ENCODE data around the gene RTN4RL2.
A peak's percentile ranks its signal among the peaks of the same experiment; 100 is the strongest.

RTN4RL2 gene

DNA sequence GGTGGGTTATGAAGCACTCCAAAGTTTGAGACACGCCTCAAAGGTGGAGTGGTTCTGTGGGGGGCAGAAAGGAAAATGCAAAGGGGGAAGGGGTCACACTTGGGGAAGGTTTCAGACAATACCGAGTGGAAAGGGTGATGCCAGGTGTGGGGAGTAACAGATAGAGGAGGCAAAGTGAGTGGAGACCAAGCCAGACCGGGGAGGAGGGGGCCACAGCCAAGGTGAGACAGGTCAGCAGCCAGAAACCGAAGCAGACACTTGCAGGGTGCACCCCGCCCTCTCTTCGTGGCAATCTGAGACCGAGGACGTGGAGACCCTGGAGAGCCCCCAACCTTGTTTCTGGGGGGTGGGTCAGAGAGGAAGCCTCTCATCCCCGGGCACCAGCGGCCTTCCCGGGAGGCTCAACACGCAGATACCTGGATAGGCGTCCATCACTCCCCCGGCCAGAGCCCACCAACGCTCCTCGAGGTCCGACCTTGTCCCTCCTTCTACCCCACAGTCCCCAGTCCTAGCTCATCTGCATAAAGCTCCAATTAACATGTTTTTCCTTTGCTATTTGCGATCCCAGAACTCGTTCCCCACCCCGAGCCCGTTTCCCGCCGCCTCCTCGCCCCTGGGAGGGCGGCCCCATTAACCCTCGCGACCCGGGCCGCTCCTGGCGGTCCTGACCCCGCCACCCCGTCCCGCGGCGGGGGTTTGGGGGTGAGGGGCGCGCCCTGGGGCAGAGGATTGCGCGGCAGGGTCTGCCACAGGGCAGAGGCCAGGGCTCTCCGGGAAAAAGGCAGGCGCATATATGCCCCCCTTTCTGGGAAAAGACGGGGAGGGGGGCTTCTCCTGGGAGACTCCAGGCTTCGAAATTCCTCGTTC lies 21.8 kb downstream of the RTN4RL2 start:
- DNase-seq = no peak

DNA sequence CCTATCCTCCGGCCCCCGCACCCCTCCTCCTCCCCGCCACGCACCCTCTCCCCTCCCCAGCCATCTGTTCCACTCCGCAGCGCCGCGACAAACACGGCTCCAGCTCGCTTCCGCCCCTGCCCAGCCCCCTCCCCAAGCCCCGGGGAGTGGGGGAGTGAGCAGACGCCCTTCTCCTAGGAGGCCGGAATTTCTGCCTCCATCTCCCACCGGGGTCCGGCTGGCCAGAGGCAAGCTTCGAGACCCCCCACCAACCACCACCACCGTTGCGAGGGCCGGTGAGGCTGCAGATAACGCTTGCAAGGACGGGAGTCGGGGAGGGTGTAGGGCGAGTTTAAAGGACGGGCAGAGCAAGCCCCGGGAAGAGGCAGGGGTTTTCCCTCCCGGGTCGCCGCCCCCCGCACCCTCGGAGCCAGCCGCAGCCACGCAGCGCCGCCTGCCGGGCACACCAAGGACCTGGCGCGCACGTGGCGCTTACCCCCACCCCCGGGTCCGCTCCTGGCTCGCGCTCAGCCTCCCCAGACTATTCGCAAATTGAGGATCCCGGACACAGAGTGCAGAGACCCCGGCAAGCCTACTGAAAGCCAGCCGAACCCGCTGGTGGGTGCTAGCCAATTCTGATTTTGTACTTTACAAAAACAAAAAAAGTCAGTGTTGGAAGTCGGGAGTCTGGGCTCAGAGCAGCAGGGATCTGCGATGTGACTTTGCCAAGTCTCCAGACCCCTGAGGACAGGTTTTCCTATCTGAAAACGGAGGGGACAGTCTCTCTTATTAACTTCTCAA lies 22.6 kb downstream of the RTN4RL2 start:
- DNase-seq = no peak

DNA sequence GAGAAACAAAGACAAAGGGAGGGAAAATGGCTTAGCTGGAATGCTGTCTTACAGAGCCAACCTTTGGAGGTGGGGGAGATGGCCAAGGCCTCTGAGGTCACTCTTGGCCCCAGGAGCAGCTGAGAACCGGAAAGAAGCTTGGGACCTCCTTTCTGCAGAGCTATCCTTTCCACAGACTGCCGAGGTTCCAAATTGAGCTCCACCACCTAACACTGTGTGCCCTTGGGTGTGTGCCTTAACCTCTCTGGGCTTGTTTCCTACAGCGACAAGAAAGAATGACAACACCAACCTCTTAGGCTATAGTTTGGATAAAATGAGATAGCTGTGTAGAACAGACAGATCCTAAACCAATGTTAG lies 23.2 kb downstream of the RTN4RL2 start:
- no peak for DNase-seq

DNA sequence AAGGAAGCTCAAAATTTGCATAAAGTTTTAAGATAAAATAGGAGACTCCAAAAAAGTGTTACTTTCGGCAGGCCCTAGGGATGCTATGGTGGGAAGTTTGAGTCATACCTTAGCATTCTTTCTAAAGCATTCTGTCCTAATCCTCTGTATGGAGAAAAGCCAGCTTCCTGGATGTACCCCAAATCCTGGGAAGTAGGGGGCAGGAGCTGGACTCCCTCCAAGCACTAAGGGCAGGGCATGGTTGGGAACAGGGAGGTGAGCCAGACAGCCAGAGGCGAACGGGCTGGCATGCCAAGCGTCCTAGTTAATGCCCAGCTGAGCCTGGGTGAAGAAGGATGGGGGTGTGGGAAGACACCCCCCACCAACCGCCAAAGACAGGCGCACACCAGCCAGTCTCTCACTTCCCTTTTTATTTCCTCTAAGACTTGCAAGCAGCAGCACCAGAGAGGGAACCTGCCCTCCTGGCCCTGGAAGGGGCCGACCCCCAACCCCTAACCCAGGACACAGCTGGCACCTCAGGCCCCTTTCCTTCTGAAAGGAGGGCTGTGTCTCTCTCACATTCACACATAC lies 23.9 kb downstream of the RTN4RL2 start:
- no peak for DNase-seq

DNA sequence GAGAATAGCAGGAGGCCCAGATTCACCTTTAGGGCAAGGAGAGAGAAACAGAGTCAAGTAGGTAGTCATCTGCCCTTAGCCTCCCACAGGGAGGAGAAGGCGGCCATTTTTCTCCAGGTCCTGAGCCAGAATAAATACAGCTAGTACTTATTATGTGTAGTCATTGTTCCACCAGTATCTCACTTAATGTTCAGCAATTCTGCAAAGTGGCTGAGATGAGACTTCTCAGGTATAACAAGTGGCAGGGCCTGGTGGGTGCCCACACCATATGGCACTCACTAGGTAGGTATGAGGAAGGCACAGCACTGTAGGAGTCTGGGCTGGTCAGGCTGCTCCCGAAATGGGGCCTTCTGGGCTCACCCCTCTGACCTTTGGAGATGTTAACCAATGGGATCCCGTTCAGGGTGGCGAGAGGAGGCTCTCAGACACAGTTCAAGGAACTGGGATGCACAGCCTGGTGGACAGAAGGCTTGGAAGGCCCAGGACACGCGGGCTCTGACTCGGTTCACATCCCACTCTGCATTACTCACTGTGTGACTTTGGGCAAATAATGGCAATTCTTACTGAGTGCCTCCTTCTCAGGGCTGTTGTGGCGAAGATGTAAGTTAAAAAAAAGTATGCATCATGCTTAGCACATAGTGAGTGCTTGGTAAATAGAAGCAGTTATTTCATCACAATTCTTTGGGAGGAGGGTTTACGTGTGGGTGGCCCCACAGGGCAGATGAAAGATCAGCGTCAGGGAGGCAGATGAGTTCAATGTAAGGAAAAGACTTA lies 25.1 kb downstream of the RTN4RL2 start:
- no peak for DNase-seq

DNA sequence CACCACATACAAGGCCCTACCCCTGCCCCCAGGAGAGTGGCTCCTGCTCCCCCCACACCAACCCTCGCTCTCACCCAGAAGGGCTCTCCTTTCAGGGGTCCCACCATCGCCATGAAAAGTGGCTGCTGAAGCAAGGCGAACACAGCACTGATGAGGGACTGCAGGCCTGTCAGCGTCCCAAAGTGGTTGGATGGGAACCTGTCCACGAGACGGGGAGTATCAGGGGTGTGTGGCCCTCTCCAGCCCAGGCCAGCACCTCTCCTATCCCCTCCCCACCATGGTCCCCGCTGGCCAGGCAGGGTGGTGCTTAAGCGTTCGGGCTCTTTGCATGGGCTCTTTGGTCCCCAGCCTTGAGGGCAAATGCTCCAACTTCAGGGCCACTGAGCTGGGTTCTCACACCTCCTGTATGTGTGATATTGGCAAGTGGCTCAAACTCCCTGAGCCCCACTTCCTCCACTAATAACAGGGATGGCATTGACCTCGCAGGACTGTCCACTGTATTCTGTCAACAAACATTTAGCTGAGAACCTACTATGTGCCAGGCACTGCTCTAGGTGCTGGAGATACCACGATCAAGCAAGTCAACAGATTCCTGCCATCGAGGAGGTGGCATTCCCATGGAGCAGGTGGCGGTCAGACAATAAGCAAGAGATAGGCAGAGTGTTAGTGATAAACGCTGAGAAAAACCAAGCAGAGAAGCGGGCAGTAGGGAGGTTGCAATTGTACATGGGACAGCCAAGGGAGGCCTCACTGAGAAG lies 26.9 kb downstream of the RTN4RL2 start:
- no peak for DNase-seq

DNA sequence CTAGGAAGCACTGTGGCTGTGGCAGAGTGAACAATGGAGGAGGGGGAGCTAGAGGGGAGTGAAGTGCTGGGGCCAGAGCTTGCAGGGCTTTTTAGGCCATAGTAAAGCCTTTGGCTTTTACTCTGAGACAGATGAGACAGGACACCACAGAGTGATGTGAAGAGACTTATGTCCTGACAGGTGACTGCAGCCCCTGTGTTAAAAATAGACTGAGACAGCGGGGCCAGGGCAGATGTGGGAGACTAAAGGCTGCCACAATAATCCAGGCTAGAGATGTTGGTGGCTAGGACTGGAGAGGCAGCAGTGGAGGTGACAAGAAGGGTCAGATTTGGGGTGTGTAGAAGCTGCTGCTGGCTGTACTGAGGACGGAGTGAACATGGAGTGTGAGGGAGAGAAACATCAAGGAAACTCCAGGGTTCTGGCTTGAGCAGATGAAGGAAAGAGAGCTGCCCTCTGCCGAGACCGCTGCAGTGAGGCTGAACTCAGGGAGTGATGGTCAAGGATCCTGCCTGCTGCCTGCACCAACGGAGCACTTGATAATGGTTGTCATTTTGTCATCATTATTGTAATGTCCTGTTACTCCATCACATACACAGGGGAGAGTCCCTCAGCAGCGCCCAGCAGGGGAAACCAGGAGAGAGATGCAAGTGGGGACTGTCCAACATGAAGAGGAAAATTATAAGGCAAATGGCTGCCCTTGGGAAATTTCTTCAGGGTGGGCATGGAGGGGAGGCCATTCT lies 27.8 kb downstream of the RTN4RL2 start:
- no peak for DNase-seq

DNA sequence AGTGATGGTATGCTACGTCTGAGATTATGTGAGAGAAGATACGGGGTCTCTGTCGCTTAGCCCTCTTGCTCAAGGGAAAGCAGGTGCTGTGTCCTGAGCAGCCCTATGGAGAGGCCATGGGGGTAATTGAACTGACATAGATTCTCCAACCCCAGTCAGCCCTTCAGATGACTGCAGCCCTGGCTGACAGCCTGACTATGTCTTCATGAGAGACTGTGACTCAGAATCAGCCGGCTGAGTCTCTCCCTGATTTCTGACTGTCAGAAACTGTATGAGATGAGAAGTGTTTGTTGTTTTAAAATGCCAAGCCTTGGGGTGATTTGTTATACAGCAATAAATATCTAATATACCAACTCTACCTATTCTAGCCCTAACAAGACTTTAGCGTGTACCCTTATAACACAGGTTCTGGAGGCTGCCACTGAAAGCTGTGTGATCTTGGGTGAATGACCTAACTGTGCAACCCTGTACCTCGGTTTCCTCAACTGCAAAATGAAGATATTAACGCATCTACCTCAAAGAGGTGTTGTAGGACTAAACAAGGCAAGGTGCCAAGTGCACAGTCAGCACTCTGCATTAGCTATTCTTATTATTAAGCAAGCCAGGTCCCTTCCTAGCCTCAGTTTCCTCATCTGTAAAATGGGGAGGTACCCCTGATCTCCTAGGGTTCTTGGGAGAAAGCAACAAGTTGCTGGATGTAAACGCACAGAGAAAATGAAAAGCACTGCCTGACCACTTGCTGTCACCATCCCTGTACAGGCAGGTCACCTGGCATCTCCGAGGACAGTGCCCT lies 30.3 kb downstream of the RTN4RL2 start:
- DNase-seq = no peak

DNA sequence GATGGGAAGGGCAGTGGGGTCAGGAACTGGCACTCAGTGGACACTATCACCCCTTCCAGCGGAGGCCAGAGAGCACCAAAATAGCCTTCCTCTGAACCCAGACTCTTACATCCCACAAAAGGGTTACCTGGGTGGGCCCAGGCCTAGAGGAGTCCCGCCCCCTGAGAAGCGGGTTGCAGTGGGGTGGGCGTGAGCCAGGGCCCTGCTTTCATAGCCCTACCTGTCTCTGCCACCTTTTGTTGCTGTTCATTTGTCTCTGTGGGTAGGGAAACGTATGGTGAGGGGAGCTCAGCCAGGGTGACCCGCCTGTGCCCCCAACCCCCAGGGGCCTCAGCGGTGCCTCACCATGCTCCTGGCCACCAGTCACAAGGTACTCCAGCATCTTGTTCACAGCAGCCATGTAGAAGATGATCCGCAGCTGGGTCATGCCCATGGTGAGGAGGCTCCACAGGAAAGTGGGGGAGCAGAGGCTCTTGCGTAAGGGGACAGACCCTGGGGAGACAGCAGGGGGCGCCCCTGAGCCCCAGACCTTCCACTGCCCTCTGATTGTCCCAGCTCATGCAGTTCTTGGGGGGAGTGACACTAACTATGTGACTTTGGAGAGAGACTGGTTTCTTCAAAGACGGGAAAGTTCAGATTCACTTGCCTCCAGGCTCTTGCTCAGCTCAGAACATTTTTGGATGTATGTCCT lies 31.2 kb downstream of the RTN4RL2 start:
- DNase-seq = no peak

DNA sequence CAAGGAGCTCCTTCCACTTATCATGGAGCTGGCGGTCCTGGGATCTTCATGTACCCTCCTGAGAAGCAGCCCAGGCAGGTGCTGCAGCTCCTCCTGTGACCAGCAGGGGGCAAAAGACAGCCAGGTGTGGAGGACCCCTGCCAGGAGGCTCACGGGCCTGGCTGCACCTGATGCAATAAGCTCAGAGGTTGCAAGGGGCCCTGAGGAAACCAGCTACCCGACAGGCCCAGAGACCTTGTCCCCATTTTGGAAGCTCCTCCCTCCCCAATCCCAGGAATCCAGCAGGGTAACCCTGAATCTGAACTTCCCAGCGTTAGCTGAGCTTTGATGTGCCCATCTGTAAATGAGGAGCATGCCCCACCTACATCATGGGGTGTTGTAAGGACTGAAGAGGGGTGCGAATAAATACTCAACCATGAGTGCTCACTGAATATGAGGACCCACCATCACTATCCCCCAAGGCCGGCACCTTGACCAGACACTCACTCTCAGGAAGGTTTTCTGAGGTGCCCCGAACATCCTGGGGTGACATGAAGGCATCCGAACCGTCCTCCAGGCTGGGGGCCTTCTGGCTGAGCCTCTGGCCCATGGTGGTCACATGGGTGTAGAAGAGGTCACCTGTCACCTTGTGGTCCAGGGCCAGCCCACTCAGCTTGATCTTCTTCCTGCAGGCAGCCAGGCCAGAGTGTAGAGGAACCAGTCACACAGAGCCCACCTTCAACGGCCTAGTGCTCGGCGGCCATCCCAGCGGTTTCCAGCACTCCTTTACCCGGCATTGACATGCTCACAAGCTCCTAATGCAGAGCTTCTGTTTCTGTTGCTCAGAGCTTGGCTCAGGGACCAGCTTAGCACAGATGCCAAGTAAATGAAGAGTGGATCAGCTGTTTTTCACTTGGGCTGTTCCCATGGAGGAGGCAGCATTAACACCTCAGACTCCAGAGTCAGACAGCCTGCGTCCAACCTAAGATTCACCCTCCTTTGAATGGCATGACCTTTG lies 33.5 kb downstream of the RTN4RL2 start:
- DNase-seq = peak in 1 of 2 experiments; percentile 28

DNA sequence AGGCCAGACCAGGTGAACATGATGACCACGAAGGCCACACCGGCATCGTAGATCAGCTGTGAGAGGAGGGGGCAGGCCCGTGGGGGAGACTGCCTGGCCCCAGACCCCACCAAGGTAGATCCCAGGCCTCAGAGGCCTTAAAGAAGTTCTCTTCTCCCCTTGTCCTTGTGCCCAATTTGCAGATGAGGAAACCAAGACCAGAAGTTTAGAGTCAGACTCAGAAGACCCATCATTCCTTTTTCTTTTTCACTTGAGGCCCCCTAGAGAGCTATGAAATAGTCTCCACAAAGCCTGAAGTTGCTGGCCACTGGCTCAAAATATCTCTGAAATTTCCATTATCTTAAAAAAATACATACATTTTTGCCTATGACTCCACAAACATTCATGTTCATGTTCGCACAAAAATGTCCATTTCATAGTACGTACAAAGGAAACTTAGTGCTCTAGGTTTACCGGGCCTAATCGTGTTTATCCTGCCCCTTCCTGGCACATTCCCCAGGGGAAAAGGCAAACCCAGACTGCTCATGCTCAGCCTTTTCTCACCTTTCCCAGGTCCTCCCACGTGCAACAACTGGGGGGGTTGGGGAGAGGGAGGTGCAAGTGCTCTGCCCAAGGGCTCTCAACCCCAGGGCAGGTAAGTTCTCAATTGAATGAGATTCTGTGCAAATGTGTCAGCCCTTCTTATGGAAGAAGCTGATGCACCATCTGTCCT lies 35.9 kb downstream of the RTN4RL2 start:
- no peak for DNase-seq

DNA sequence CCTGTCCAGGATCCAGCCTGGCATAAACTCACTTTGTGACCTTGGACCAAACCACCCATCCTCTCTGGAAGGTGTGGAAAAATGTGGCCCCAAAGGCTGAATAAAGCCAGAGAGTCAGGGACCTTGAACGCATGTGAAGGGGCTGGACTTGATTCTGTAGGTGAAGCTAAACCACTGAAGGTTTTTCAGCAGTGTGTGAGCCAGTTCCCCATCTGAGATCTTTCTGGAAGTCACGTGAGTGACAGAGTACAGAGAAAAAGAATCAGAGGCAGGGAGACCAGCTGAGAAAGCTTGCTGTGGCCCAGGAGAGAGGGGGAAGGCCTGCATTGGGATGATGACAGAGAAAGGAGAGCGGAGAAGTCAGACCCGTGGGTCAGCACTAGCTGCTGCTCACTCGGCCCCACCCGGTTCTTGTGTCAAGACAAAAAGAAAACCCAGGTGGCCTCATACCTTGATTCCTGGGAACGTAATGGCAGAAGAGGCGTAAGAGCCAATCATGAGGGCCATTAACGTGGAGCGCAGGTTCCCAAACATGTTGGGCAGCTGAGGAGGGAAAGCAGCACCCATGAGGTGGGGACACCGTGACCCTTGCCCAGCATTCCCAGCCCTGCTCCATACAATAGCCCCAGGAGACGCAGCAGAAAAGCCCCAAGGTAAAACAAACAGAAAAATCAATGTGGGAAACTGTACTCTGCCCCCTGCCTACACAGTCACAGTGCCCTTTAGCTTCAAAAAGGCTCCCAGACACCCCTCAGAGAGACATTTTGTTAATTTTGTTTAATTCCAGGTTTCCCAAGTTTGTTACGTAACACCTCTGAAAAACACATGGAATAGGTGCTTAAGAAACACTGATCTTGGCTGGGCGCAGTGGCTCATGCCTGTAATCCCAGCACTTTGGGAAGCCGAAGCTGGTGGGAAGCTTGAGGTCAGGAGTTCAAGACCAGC lies 37.2 kb downstream of the RTN4RL2 start:
- DNase-seq = no peak

DNA sequence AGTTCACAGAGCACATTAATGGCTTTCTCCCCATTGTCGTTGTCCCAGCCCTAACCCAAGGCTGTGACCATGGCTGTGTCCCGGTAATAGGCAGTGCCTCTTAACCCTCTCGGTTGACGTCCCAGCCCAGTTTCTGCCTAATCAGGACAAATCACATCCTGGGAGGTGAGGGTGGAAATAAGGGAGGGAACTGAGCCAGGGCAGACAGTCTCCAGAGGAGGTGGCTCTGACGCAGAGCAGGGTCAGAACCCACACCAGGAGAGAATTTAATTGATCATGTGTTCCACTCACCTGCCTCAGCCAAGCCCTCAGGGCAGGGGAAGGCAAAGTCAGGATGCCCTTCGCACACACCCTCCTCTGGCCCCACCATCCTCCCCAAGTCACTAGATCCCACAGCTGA lies 38.2 kb downstream of the RTN4RL2 start:
- no peak for DNase-seq

DNA sequence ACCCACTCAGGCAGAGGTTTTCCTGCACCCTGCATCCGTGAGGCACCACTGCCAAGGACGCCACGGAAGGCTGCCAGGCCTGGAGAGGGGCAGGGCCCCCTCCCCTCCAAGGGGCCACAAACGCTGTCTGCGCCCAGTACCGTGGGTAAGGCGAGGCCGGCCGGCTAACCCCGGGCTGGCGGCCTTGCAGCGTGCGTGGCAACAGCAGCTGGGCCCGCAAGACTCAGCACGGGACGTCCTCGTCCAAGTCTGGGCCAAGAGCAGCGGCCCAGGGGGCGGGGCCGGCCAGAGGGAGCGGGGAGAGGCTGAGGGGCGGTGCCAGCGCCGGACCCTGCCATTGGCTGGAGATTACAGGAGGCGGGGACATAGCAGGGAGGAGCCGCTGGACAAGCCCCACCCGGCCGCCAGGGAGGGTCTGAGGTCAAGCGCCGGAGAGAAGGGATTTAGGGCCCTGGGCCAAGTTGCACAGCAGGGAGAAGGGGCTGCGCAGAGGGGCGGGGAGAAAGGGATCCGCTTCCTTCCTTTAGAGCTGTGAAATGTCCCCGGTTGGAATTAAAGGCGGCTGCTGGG lies 39.2 kb downstream of the RTN4RL2 start:
- peak in 1 of 2 experiments; percentile 30 for DNase-seq

DNA sequence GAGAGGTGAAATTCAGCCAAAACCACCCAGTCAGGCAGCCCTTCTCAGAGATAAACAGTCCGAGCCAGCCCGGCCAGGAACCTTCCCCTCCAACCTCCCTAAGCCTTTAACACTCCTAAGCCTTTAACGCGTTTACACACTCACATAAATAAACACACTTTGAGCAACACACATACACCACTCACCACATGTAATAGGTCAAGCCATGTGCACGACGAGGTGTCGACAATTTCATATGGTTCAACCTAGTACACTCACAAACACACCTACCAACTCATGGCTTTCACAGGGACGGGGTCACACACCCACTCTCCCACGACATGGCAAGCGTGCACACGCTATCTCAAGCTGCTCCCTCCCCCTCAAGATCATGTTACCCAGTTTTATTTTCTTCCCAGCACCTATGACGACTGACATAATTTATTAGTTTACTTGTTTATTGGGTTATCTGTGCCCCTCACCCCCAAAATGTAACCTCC lies 39.7 kb downstream of the RTN4RL2 start:
- no peak for DNase-seq

DNA sequence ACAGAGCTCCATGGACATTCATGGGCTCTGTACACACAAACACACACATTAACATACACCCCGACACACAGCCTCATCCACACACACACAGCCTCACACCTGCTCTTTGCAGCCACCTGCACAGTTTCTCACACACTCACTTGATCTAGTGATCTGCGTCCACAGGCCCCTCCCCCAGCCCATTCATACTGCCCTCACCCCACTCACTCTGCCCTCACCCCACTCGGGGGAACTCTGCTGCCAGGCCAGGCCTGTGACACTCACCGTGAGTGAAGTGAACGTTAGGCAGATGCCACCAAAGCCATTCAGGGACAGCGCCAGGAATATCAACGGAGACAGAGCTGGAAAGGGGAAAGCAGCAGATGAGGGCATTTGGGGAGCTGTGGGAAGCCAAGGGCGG lies 40.2 kb downstream of the RTN4RL2 start:
- DNase-seq = no peak

All from NCI-H187 (cell line).